OCI-LY7 (cell line): ENCODE data around the gene LUC7L. TPM values are rescaled to one million over a fixed set of nuclear protein-coding genes. Genes with fewer than 3 reads are reported as not detected.
"Not testable (repeated sequence)": the region's sequence is repeated elsewhere in the genome, so short reads cannot be mapped to it uniquely, and the experiment has no call there.

Source experiments
- BruUV-seq: library from RNA; stranded (reverse); fragments of 400-500 nt; replicated peaks from 2 replicates; lab custom pipeline; 2021; lab: Mats Ljungman, UMichigan
- CTCF ChIA-PET: fragments of 300-600 bp; sonication (Branson Sonifier 250); formaldehyde crosslinking; loops from one replicate; lab custom pipeline; 2022; ENCODE audit warnings: antibody characterized with exemption; ENCODE audit not compliant: unreplicated experiment; lab: Charles Lee
- POLR2A ChIA-PET: fragments of 300-600 bp; sonication (Branson Sonifier 250); formaldehyde crosslinking; loops from one replicate; lab custom pipeline; 2022; ENCODE audit warnings: antibody characterized with exemption; lab: Charles Lee
- DNase-seq: peaks from one replicate; pipeline ENCODE4 v3.0.0-alpha.2; 2015; ENCODE audit warnings: low spot score
- H2AFZ ChIP-seq: fragments of 200-600 bp; sonication (generic), shearing (Covaris generic); 2 replicates; pipeline ENCODE4 v1.6.1; 2014; ENCODE audit warnings: mild to moderate bottlenecking, antibody characterized with exemption, low read length, moderate library complexity
- H3K27ac ChIP-seq: fragments of 200-600 bp; sonication (generic); 2 replicates; pipeline ENCODE4 v1.5.1; 2014; ENCODE audit warnings: mixed run types, low read depth, mild to moderate bottlenecking, moderate library complexity, low read length, inconsistent platforms; ENCODE audit not compliant: poor library complexity, severe bottlenecking
- H3K36me3 ChIP-seq: fragments of 200-600 bp; sonication (generic); 2 replicates; pipeline ENCODE4 v1.6.1; 2014; ENCODE audit warnings: mild to moderate bottlenecking, antibody characterized with exemption, low read length, moderate library complexity, mixed read lengths; ENCODE audit not compliant: insufficient read depth
- H3K4me1 ChIP-seq: fragments of 200-600 bp; sonication (generic); 2 replicates; pipeline ENCODE4 v1.5.1; 2014; ENCODE audit warnings: mild to moderate bottlenecking, low read length; ENCODE audit not compliant: insufficient read depth, poor library complexity, severe bottlenecking
- H3K4me2 ChIP-seq: fragments of 200-600 bp; sonication (generic); 2 replicates; pipeline ENCODE4 v1.6.1; 2014; ENCODE audit warnings: mild to moderate bottlenecking, low read length
- H3K4me3 ChIP-seq: fragments of 200-600 bp; sonication (generic); 2 replicates; pipeline ENCODE4 v1.5.1; 2014; ENCODE audit warnings: mild to moderate bottlenecking, low read depth, low read length; ENCODE audit not compliant: poor library complexity, severe bottlenecking
- H3K79me2 ChIP-seq: fragments of 200-600 bp; sonication (generic); 2 replicates; pipeline ENCODE4 v1.6.1; 2016; ENCODE audit warnings: low read depth, mild to moderate bottlenecking, low read length, moderate library complexity, mixed read lengths; ENCODE audit not compliant: insufficient read depth
- H3K9me2 ChIP-seq: fragments of 200-600 bp; sonication (generic); 2 replicates; pipeline ENCODE4 v1.6.1; 2016; ENCODE audit warnings: mild to moderate bottlenecking, low read length, mixed read lengths; ENCODE audit not compliant: insufficient read depth
- H3K9me3 ChIP-seq: fragments of 200-600 bp; sonication (generic); 2 replicates; pipeline ENCODE4 v1.6.1; 2014; ENCODE audit warnings: mild to moderate bottlenecking, mixed run types, low read length, mixed read lengths
- H4K20me1 ChIP-seq: fragments of 200-600 bp; sonication (generic); 2 replicates; pipeline ENCODE4 v1.6.1; 2014; ENCODE audit warnings: mild to moderate bottlenecking, antibody characterized with exemption, low read length, moderate library complexity, mixed read lengths; ENCODE audit not compliant: insufficient read depth
- CTCF ChIP-seq: fragments of 200-600 bp; sonication (generic); conservative IDR thresholded peaks from 2 replicates; pipeline ENCODE4 v1.5.1; 2014; ENCODE audit warnings: mild to moderate bottlenecking, antibody characterized with exemption, low read length, moderate library complexity, mixed read lengths
- EZH2phosphoT487 ChIP-seq: fragments of 200-600 bp; sonication (generic); IDR thresholded peaks from 2 replicates; pipeline ENCODE4 v1.6.1; 2018; ENCODE audit warnings: low read depth, borderline replicate concordance, mild to moderate bottlenecking, mixed run types, antibody characterized with exemption, low read length, moderate library complexity, mixed read lengths
- intact Hi-C: fragments of 100-400 bp; cut with micrococcal nuclease; formaldehyde crosslinking; loops from one replicate; pipeline ENCODE4 v1.10.0; 2022; ENCODE audit not compliant: unreplicated experiment
- total RNA-seq, 2 experiments: library from RNA; depleted of rRNA in 1 of 2; stranded (reverse); fragments of >200 nt in 1 of 2; shearing (Covaris generic) in 1 of 2; gene quantifications; 2 replicates each; pipeline ENCODE4 v1.2.3, GENCODE V29; 2014 to 2022

Gene LUC7L
- total RNA-seq, 2 experiments from 2014 or later: 81.4 to 90.5 TPM

DNA sequence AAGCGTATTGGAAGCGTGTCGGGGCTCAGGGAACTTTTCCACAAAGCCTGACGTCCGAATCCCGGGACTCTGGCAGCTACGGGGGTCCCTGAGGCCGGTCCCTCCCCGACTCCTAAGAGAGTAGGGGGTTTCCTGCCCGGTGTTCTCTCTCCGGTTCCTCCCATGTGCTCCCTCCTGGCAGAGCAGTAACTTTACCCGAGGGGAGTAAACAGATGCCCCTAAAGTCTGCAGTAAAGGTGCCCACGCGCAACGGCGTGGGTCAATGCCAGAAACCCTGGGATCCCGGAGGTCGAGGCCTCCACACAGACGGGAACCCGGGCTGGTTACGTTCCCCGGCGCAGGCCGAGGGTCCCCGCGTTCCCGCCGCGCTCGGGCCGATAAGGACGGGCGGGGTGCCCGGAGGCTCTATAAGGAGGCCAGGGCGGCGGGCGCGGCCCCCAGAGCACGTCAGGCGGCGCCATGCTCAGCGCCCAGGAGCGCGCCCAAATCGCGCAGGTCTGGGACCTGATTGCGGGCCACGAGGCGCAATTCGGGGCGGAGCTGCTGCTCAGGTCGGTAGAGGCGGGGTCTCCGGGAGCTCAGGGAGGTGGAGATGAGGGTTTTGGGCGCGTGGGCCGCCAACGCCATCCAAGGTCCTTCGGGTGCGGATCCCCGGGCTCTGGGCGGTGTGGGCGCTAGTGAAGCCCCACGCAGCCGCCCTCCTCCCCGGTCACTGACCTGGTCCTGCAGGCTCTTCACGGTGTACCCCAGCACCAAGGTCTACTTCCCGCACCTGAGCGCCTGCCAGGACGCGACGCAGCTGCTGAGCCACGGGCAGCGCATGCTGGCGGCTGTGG lies 63.5 kb downstream of the LUC7L start, which contains the start of gene HBM:
TSS of gene HBM (plus strand) at position 440 of the 836 bp plus-strand sequence. CDS start at position 460, 20 bp downstream.
- no TSS peak for BruUV-seq
- Histone ChIP-seq H3K27ac (no peak within 1 kb of the TSS), H4K20me1 (no peaks in the 10 kb centered on the region), H3K4me1 (no peaks in the 10 kb centered on the region), H3K9me3 (no peaks in the 10 kb centered on the region), H3K79me2 (no peaks in the 10 kb centered on the region), H3K9me2 (no peaks in the 10 kb centered on the region), H3K4me3 (no peak within 1 kb of the TSS), H2AFZ (no peak within 1 kb of the TSS), H3K4me2 (no peak within 1 kb of the TSS), H3K36me3 (no peaks in the 10 kb centered on the region)
- CTCF ChIA-PET: no interaction called here
- intact Hi-C loops: no loop called here
- no peak for TF ChIP-seq EZH2phosphoT487
- no peak for TF ChIP-seq CTCF
- POLR2A ChIA-PET: no interaction called here
- DNase-seq: no peak

GRCh38 chr16:164827-165538 lies 64.3 kb downstream of the LUC7L start:
- BruUV-seq: no TSS peak
- H2AFZ ChIP-seq: no peak overlapping the region

DNA sequence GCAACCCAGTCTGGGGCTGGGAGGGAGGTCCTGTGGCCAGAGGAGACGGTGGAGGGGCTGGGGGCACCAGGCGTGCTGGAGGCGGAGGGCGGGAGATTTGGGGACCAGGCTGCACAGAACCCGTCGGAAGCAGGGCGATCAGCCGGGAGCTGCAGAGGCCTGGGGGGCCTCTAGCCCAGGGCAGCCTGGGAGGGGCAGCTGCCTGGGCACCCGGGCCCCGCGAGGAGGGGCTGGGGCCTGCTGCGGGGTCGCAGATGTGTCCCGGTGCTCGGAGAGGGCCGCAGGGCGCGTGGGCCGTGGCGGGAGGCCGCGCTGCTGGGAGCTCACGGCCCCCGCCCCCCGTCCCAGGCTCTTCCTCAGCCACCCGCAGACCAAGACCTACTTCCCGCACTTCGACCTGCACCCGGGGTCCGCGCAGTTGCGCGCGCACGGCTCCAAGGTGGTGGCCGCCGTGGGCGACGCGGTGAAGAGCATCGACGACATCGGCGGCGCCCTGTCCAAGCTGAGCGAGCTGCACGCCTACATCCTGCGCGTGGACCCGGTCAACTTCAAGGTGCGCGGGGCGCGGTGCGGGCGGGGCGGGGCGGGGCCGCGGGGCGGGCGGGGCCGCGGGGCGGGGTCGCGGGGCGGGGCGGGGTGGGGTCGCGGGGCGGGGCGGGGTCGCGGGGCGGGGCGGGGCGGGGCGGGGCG lies 65.0 kb downstream of the LUC7L start:
- BruUV-seq, H3K9me2 ChIP-seq, CTCF ChIA-PET, H2AFZ ChIP-seq, H3K4me3 ChIP-seq, H3K4me1 ChIP-seq, H3K27ac ChIP-seq, H3K36me3 ChIP-seq, DNase-seq, H3K79me2 ChIP-seq, H4K20me1 ChIP-seq, H3K4me2 ChIP-seq, H3K9me3 ChIP-seq, intact Hi-C loops, POLR2A ChIA-PET: not testable (repeated sequence)

More at GRCh38 chr16:164827-165538, 64.3 kb downstream of the LUC7L start:
- no peaks in the 10 kb centered on the region for H3K36me3 ChIP-seq
- CTCF ChIA-PET: no interaction called here
- no peak for TF ChIP-seq EZH2phosphoT487
- TF ChIP-seq CTCF: no peak
- intact Hi-C loops: no loop called here
- H3K4me1 ChIP-seq: no peaks in the 10 kb centered on the region
- H4K20me1 ChIP-seq: no peaks in the 10 kb centered on the region
- H3K27ac ChIP-seq: no peak overlapping the region
- H3K4me3 ChIP-seq: no peak overlapping the region
- no peaks in the 10 kb centered on the region for H3K79me2 ChIP-seq
- POLR2A ChIA-PET: no interaction called here
- no peaks in the 10 kb centered on the region for H3K9me3 ChIP-seq
- no peak for DNase-seq
- no peak overlapping the region for H3K4me2 ChIP-seq
- H3K9me2 ChIP-seq: no peaks in the 10 kb centered on the region

DNA sequence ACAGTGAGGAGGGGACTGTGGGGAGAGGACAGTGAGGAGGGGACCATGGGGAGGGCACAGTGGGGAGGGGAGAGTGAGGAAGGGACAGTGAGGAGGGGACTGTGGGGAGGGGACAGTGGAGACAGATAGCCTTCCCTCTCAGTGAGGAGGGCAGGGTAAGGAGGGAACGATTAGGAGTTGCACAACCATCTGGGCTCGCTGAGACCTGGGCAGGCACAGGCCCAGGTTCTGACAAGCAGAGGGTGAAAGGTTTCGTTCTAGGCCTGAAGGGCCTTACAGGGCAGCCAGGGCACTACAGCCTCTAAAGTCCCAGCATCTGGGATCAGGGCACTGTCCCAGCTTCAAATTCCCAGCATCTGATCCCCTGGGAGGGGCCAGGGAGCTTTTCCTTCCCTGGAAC lies 65.6 kb downstream of the LUC7L start:
- CTCF ChIA-PET: not testable (repeated sequence)

More for the DNA sequence above, 65.6 kb downstream of the LUC7L start:
- DNase-seq, H3K27ac ChIP-seq, POLR2A ChIA-PET, H2AFZ ChIP-seq, H4K20me1 ChIP-seq, H3K4me1 ChIP-seq, H3K4me2 ChIP-seq, intact Hi-C loops, H3K79me2 ChIP-seq, H3K36me3 ChIP-seq, H3K9me2 ChIP-seq, BruUV-seq, H3K4me3 ChIP-seq, H3K9me3 ChIP-seq: not testable (repeated sequence)
